Nucleus accumbens (tissue), 56 donors: ENCODE measurements around the gene TNFRSF6B.

Experiments
- DNase-seq, 56 donors: peaks; one replicate each; lab custom pipeline; 2025; lab: John Stamatoyannopoulos, UW

The TNFRSF6B gene

GRCh38 chr20:63682384-63683139, 13.9 kb upstream of the TNFRSF6B start:
- no peak for DNase-seq

- DNase-seq, result no peak
These were observed 11.0 kb upstream of the TNFRSF6B start for GRCh38 chr20:63685269-63686026.

GRCh38 chr20:63686094-63686491, 10.4 kb upstream of the TNFRSF6B start:
- no peak for DNase-seq

- no peak for DNase-seq
These were observed 9.7 kb upstream of the TNFRSF6B start for GRCh38 chr20:63686492-63687321.

- no peak for DNase-seq
These were observed 8.9 kb upstream of the TNFRSF6B start for GRCh38 chr20:63687419-63688178.

GRCh38 chr20:63688228-63689045, 8.0 kb upstream of the TNFRSF6B start:
- DNase-seq, result no peak

- no peak for DNase-seq
These were observed 7.1 kb upstream of the TNFRSF6B start for GRCh38 chr20:63689046-63690002.

GRCh38 chr20:63690003-63690897, 6.2 kb upstream of the TNFRSF6B start:
- DNase-seq, result no peak

GRCh38 chr20:63690898-63691710, 5.3 kb upstream of the TNFRSF6B start:
- DNase-seq, result no peak

GRCh38 chr20:63691711-63692435, 4.6 kb upstream of the TNFRSF6B start:
- no peak for DNase-seq

- DNase-seq, result no peak
These were observed 3.9 kb upstream of the TNFRSF6B start for GRCh38 chr20:63692436-63693082.

- DNase-seq, result peak in 2 of 56 donors; percentile 13 to 36
These were observed 3.2 kb upstream of the TNFRSF6B start for GRCh38 chr20:63693083-63693732.

- no peak for DNase-seq
These were observed 2.5 kb upstream of the TNFRSF6B start for GRCh38 chr20:63693733-63694583.
